Choroid plexus epithelial cell (primary cell): ENCODE results near the gene C5orf46.
"Not testable (repeated sequence)": the region's sequence is repeated elsewhere in the genome, so short reads cannot be mapped to it uniquely, and the experiment has no call there.

Experiments used
- DNase-seq: peaks from one replicate; pipeline ENCODE4 v3.0.0-alpha.2; 2010; ENCODE audit warnings: low read depth
- H3K4me3 ChIP-seq: 2 replicates; pipeline ENCODE4 v1.5.1; 2011; ENCODE audit warnings: low read depth, mild to moderate bottlenecking, control low read depth, low read length, moderate library complexity
- CTCF ChIP-seq: conservative IDR thresholded peaks from 2 replicates; pipeline ENCODE4 v1.5.1; 2011; ENCODE audit warnings: low read depth, mild to moderate bottlenecking, control low read depth, inconsistent platforms, low read length, moderate library complexity

Gene C5orf46

GRCh38 chr5:147906326-147907095 lies at the start of gene C5orf46:
Gene C5orf46, minus strand, starts transcription at chr5:147906538. Its CDS starts 37 bp downstream, at chr5:147906501.
- peak; percentile 63 for DNase-seq
- TF ChIP-seq CTCF = no peak
- no peak within 1 kb of the TSS for H3K4me3 ChIP-seq

GRCh38 chr5:147954971-147955370 lies 48.6 kb upstream of the C5orf46 start:
- no peak for DNase-seq
- TF ChIP-seq CTCF = no peak
- no peak overlapping the region for H3K4me3 ChIP-seq

GRCh38 chr5:147949711-147950573 lies 43.6 kb upstream of the C5orf46 start:
- peak; percentile 66 for TF ChIP-seq CTCF
- H3K4me3 ChIP-seq = no peak overlapping the region
- peak; percentile 68 for DNase-seq

GRCh38 chr5:147946658-147947274 lies 40.4 kb upstream of the C5orf46 start:
- not testable (repeated sequence) for DNase-seq, H3K4me3 ChIP-seq

GRCh38 chr5:147939431-147940114 lies 33.2 kb upstream of the C5orf46 start:
- no peak overlapping the region for H3K4me3 ChIP-seq
- no peak for TF ChIP-seq CTCF
- no peak for DNase-seq

- DNase-seq = peak; percentile 69
- peak; percentile 51 for TF ChIP-seq CTCF
- no peak overlapping the region for H3K4me3 ChIP-seq
Measured at GRCh38 chr5:147935032-147935431, 28.7 kb upstream of the C5orf46 start.

GRCh38 chr5:147930769-147931168 lies 24.4 kb upstream of the C5orf46 start:
- DNase-seq = no peak
- no peak for TF ChIP-seq CTCF
- H3K4me3 ChIP-seq = no peak overlapping the region
